WERI-Rb-1 (cell line): ENCODE results near the gene PBX1.

Experiments
- DNase-seq: peaks from one replicate; pipeline ENCODE4 v3.0.0-alpha.2; 2020
- H3K27ac ChIP-seq: fragments of 250-450 bp; sonication (Bioruptor Pico); 2 replicates; pipeline ENCODE4 v1.5.1; 2020; ENCODE audit warnings: mild to moderate bottlenecking, moderate library complexity
- H3K27me3 ChIP-seq: fragments of 250-450 bp; sonication (Bioruptor Pico); 2 replicates; pipeline ENCODE4 v1.5.1; 2021; ENCODE audit warnings: mild to moderate bottlenecking, low read depth, moderate library complexity; ENCODE audit not compliant: insufficient read depth, severe bottlenecking
- H3K36me3 ChIP-seq: fragments of 250-450 bp; sonication (Bioruptor Pico); 2 replicates; pipeline ENCODE4 v1.5.1; 2020; ENCODE audit warnings: mild to moderate bottlenecking, moderate library complexity
- H3K4me3 ChIP-seq: 2 replicates; pipeline ENCODE4 v1.5.1; 2011; ENCODE audit warnings: low read depth, mild to moderate bottlenecking, control low read depth, low read length
- H3K9me3 ChIP-seq: fragments of 250-450 bp; sonication (Bioruptor Pico); 2 replicates; pipeline ENCODE4 v1.5.1; 2021; ENCODE audit warnings: mild to moderate bottlenecking, moderate library complexity; ENCODE audit not compliant: severe bottlenecking
- CTCF ChIP-seq: IDR thresholded peaks from 2 replicates; pipeline ENCODE4 v1.5.1; 2011; ENCODE audit warnings: low read depth, mild to moderate bottlenecking, control low read depth, inconsistent platforms, low read length

PBX1 gene

DNA sequence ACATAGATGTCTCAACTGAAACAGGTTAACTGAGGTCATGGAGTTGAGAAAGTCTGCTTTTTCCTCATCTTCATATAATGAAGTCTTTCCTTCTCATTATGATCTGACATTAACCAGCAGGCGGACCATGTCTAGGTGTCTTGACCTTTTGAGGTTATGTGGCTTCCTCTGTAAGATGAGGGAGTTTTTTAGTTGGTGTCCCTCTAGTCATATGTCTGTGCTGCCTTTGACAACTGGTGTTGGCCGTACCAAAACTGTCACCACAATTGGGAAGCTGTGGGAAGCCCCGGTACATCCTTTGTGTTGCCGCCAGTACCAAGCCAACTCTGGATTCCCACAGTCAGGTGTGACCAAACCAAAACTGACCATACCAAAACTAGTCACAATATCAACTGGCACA lies 105.1 kb downstream of the PBX1 start:
- Histone ChIP-seq H3K4me3 (no peak overlapping the region), H3K9me3 (no peaks in the 10 kb centered on the region), H3K27ac (no peak overlapping the region), H3K36me3 (no peaks in the 10 kb centered on the region), H3K27me3 (no peaks in the 10 kb centered on the region)
- no peak for TF ChIP-seq CTCF
- DNase-seq = no peak

GRCh38 chr1:164667001-164667400 lies 108.0 kb downstream of the PBX1 start:
- H3K27ac ChIP-seq = no peak overlapping the region
- no peaks in the 10 kb centered on the region for H3K27me3 ChIP-seq
- DNase-seq = no peak
- no peak for TF ChIP-seq CTCF
- H3K36me3 ChIP-seq = no peaks in the 10 kb centered on the region
- H3K4me3 ChIP-seq = no peak overlapping the region
- H3K9me3 ChIP-seq = no peaks in the 10 kb centered on the region

DNA sequence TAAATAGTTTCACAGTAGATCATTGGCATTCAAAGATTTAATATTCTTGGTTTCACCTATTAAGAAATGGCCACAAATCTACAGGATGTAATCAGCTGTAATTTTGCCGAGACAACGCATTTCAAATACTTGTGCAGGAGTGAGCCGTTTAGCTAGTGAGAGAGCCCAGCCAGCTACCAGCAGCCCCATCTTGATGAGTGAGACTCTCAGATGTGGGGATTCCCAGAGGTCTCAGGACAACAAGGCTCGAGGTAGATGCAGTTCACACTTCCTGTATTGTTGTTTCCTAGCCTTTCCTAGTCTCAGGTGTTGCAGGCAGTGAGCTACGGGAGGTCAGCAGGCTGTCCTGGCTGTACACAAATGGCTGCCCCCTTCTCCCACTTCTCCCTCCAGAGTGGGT lies 108.6 kb downstream of the PBX1 start:
- H3K36me3 ChIP-seq = no peaks in the 10 kb centered on the region
- no peak for DNase-seq
- H3K4me3 ChIP-seq = no peak overlapping the region
- no peak overlapping the region for H3K27ac ChIP-seq
- H3K9me3 ChIP-seq = no peaks in the 10 kb centered on the region
- no peak for TF ChIP-seq CTCF
- no peaks in the 10 kb centered on the region for H3K27me3 ChIP-seq

DNA sequence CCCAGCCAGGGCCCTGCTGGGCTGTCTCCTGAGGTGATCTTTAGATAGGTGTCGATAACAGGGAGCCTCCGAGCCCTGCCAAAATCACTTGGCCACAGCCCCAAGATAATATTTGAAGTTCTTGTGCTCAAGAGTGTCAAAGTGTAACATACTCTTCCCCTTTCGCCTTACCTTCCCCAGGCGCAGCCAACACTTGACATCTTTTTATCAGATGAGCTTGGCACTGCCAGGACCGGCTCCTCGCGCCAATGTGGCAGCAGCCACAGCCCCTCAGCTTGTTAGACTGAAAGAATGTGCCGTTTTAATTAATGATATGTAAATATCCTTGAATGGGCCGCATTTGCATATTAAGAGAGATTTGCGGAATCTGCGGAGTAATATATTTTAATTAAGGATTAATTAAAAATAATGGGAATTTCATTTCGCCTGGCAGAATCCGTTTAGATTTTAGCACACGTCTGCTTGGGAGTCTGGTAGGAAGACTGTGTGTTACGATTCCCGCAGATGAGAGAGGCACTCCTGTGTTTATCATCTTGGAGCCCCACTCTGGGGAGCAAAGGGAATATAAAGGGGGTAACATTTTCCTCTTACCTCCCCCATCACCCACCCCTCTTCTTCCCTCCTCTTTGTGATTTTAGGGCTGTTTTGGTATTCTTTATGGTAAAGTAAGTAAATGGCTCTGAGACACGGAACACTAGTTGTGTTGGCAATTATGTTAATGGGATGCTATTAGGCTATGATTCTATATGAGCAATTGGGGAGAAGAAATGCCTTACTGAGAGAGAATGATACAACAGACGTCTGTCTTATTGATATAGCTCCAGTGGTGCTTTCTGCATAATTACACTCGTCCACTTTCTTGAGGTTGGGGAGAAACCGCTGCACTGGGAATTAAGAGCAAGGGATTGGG lies 109.8 kb downstream of the PBX1 start:
- H3K27ac ChIP-seq = no peak overlapping the region
- no peaks in the 10 kb centered on the region for H3K9me3 ChIP-seq
- no peaks in the 10 kb centered on the region for H3K27me3 ChIP-seq
- DNase-seq = no peak
- no peak for TF ChIP-seq CTCF
- no peaks in the 10 kb centered on the region for H3K36me3 ChIP-seq
- no peak overlapping the region for H3K4me3 ChIP-seq

DNA sequence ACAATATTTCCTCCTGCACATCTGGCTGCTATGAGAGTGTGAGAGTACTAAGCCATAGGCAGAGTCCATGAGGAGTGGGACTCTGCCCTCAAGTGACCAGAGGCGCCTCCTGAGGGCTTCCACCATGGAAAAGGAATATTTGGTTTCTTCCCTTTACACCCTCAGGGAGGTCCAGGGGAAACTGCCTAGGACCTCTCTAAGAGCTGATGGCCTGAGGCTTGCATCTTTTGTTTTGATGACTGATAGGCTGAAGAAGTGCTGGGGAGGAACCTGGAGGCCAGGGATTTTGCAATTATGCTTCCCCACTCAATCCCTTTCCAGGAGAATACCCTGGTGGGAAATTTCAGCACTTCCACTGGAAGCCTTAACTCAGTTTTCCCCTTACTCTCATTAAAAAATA lies 111.0 kb downstream of the PBX1 start:
- no peak for DNase-seq
- Histone ChIP-seq H3K27me3 (no peaks in the 10 kb centered on the region), H3K27ac (no peak overlapping the region), H3K9me3 (no peaks in the 10 kb centered on the region), H3K36me3 (no peaks in the 10 kb centered on the region), H3K4me3 (no peak overlapping the region)
- no peak for TF ChIP-seq CTCF

GRCh38 chr1:164670786-164671185 lies 111.8 kb downstream of the PBX1 start:
- DNase-seq = no peak
- H3K27ac ChIP-seq = no peak overlapping the region
- no peaks in the 10 kb centered on the region for H3K36me3 ChIP-seq
- no peak for TF ChIP-seq CTCF
- H3K4me3 ChIP-seq = no peak overlapping the region
- H3K9me3 ChIP-seq = no peaks in the 10 kb centered on the region
- no peaks in the 10 kb centered on the region for H3K27me3 ChIP-seq
